GM06990 (cell line): ENCODE data around the gene PGAM4.
"Not testable (repeated sequence)": the region's sequence is repeated elsewhere in the genome, so short reads cannot be mapped to it uniquely, and the experiment has no call there.

ENCODE experiments used
- DNase-seq: peaks from one replicate; pipeline ENCODE4 v3.0.0-alpha.2; 2011; ENCODE audit not compliant: insufficient read length; ENCODE audit errors: extremely low read depth
- H3K27me3 ChIP-seq: replicated peaks from 2 replicates; pipeline ENCODE4 v1.6.0; 2011; ENCODE audit warnings: low read length; ENCODE audit not compliant: control insufficient read depth, insufficient read depth
- H3K36me3 ChIP-seq: 2 replicates; pipeline ENCODE4 v1.5.1; 2011; ENCODE audit warnings: low read length; ENCODE audit not compliant: control insufficient read depth, insufficient read depth
- H3K4me3 ChIP-seq: replicated peaks from 2 replicates; pipeline ENCODE4 v1.5.1; 2011; ENCODE audit warnings: low read depth, mild to moderate bottlenecking, control low read depth, low read length
- CTCF ChIP-seq: IDR thresholded peaks from 2 replicates; pipeline ENCODE4 v1.5.1; 2011; ENCODE audit warnings: low read length, control low read depth, mild to moderate bottlenecking, inconsistent platforms; ENCODE audit not compliant: insufficient read depth, poor library complexity, severe bottlenecking

Gene PGAM4

GRCh38 chrX:77953708-77954107 lies 15.7 kb downstream of the PGAM4 start:
- TF ChIP-seq CTCF: no peak
- no peak for DNase-seq
- no peak overlapping the region for H3K4me3 ChIP-seq
- no peaks in the 10 kb centered on the region for H3K36me3 ChIP-seq
- H3K27me3 ChIP-seq: no peaks in the 10 kb centered on the region

GRCh38 chrX:77953302-77953701 lies 16.1 kb downstream of the PGAM4 start:
- no peaks in the 10 kb centered on the region for H3K27me3 ChIP-seq
- TF ChIP-seq CTCF: no peak
- no peak overlapping the region for H3K4me3 ChIP-seq
- H3K36me3 ChIP-seq: no peaks in the 10 kb centered on the region
- DNase-seq: no peak

- TF ChIP-seq CTCF: no peak
- no peak for DNase-seq
- Histone ChIP-seq H3K4me3 (no peak overlapping the region), H3K27me3 (no peaks in the 10 kb centered on the region), H3K36me3 (no peaks in the 10 kb centered on the region)
Measured at GRCh38 chrX:77952173-77952572, 17.3 kb downstream of the PGAM4 start.

GRCh38 chrX:77949840-77950239 lies 19.6 kb downstream of the PGAM4 start:
- Histone ChIP-seq H3K36me3 (no peaks in the 10 kb centered on the region), H3K27me3 (no peaks in the 10 kb centered on the region), H3K4me3 (no peak overlapping the region)
- DNase-seq: no peak
- no peak for TF ChIP-seq CTCF

GRCh38 chrX:77946571-77946970 lies 22.9 kb downstream of the PGAM4 start:
- no peaks in the 10 kb centered on the region for H3K27me3 ChIP-seq
- TF ChIP-seq CTCF: no peak
- H3K36me3 ChIP-seq: no peaks in the 10 kb centered on the region
- no peak for DNase-seq
- H3K4me3 ChIP-seq: no peak overlapping the region

- no peak for DNase-seq
- no peaks in the 10 kb centered on the region for H3K27me3 ChIP-seq
- no peak for TF ChIP-seq CTCF
- H3K36me3 ChIP-seq: no peaks in the 10 kb centered on the region
- H3K4me3 ChIP-seq: no peak overlapping the region
Measured at GRCh38 chrX:77945910-77946545, 23.4 kb downstream of the PGAM4 start.

- H3K27me3 ChIP-seq, H3K36me3 ChIP-seq, DNase-seq, H3K4me3 ChIP-seq: not testable (repeated sequence)
Measured at GRCh38 chrX:77945031-77945430, 24.4 kb downstream of the PGAM4 start.
